Peyer's patch (tissue), 4 donors: ENCODE results near the gene ALPI. TPM values are rescaled to one million over a fixed set of nuclear protein-coding genes. Genes with fewer than 3 reads are reported as not detected.
"Not testable (repeated sequence)": the region's sequence is repeated elsewhere in the genome, so short reads cannot be mapped to it uniquely, and the experiment has no call there.

Source experiments
- DNase-seq, 3 donors: peaks; one replicate each; pipeline ENCODE4 v3.0.0-alpha.2; 2017 to 2019
- H3K27ac ChIP-seq, 4 donors: fragments of 200-600 bp; sonication (generic); one replicate each; pipeline ENCODE4 v1.5.1; 2016 to 2019
- H3K27me3 ChIP-seq, 2 donors: fragments of 200-600 bp; sonication (generic); one replicate each; pipeline ENCODE4 v1.5.1; 2019
- H3K36me3 ChIP-seq, 3 donors: fragments of 200-600 bp; sonication (generic); one replicate each; pipeline ENCODE4 v1.5.1; 2016 to 2019
- H3K4me1 ChIP-seq, 4 donors: fragments of 200-600 bp; sonication (generic); one replicate each; pipeline ENCODE4 v1.5.1; 2016 to 2019
- H3K4me3 ChIP-seq, 4 donors: fragments of 200-600 bp; sonication (generic); 1 replicate in 3 of 4; 2 replicates in 1 of 4; pipeline ENCODE4 v1.5.1; 2016 to 2019; ENCODE audit warnings: mild to moderate bottlenecking in 1 of 4
- H3K9me3 ChIP-seq, 4 donors: fragments of 200-600 bp; sonication (generic); one replicate each; pipeline ENCODE4 v1.5.1; 2016 to 2019; ENCODE audit warnings: mild to moderate bottlenecking in 1 of 4
- CTCF ChIP-seq, 6 experiments: fragments of 450-650 bp in 4 of 6; fragments of 200-600 bp in 2 of 6; sonication (generic) in 1 of 6; IDR thresholded peaks; one replicate each; pipeline ENCODE4 v1.5.1; 2017 to 2019; ENCODE audit warnings: antibody characterized with exemption in 6 of 6, mild to moderate bottlenecking in 3 of 6, moderate library complexity in 1 of 6
- POLR2A ChIP-seq, 2 donors: fragments of 450-650 bp; IDR thresholded peaks; one replicate each; pipeline ENCODE4 v1.5.1; 2017; ENCODE audit warnings: antibody characterized with exemption in 2 of 2, mild to moderate bottlenecking in 2 of 2, moderate library complexity in 2 of 2
- total RNA-seq, 4 donors: library from RNA; depleted of rRNA; stranded (reverse); fragments of >200 nt; gene quantifications; one replicate each; pipeline ENCODE4 v1.1.0, GENCODE V29; 2016

Gene ALPI
- total RNA-seq, 4 donors from 2014 or later: 22.3 to 473 (median 350) TPM

- Histone ChIP-seq H3K4me1 (peaks cover 0 to 25% (median 1%) of the 10 kb centered on the region in 4 donors), H3K4me3 (peak overlapping the region in 3 of 4 donors; percentile 23 to 37 (median 37)), H3K27ac (no peak overlapping the region), H3K36me3 (no peaks in the 10 kb centered on the region), H3K9me3 (peaks cover 0 to 2% (median 0%) of the 10 kb centered on the region in 4 donors), H3K27me3 (peaks cover 0 to 35% of the 10 kb centered on the region in 2 donors)
- peak in 1 of 3 donors; percentile 72 for DNase-seq
- TF ChIP-seq POLR2A (IDR thresholded peaks at IDR 0.05) (no peak), CTCF (IDR thresholded peaks at IDR 0.05) (peak in 2 of 6 experiments; percentile 21 to 22)
Observed at GRCh38 chr2:232420463-232421188, 35.3 kb upstream of the ALPI start.

GRCh38 chr2:232421189-232421785 is 34.7 kb upstream of the ALPI start:
- TF ChIP-seq POLR2A (IDR thresholded peaks at IDR 0.05) (no peak), CTCF (IDR thresholded peaks at IDR 0.05) (no peak)
- no peak overlapping the region for H3K27ac ChIP-seq
- H3K9me3 ChIP-seq: peaks cover 0 to 2% (median 0%) of the 10 kb centered on the region in 4 donors
- H3K27me3 ChIP-seq: peaks cover 0 to 35% of the 10 kb centered on the region in 2 donors
- H3K4me3 ChIP-seq: peak overlapping the region in 2 of 4 donors; percentile 37
- no peak for DNase-seq
- H3K36me3 ChIP-seq: no peaks in the 10 kb centered on the region
- H3K4me1 ChIP-seq: peaks cover 0 to 25% (median 1%) of the 10 kb centered on the region in 4 donors

- Histone ChIP-seq H3K4me3 (no peak overlapping the region), H3K4me1 (peaks cover 0 to 25% (median 1%) of the 10 kb centered on the region in 4 donors), H3K27me3 (peaks cover 0 to 35% of the 10 kb centered on the region in 2 donors), H3K36me3 (no peaks in the 10 kb centered on the region), H3K9me3 (peaks cover 0 to 2% (median 0%) of the 10 kb centered on the region in 4 donors), H3K27ac (no peak overlapping the region)
- no peak for DNase-seq
- no peak for TF ChIP-seq CTCF (IDR thresholded peaks at IDR 0.05)
- TF ChIP-seq POLR2A (IDR thresholded peaks at IDR 0.05): no peak
Observed at GRCh38 chr2:232422051-232422450, 33.9 kb upstream of the ALPI start.

GRCh38 chr2:232422996-232423395 is 33.0 kb upstream of the ALPI start:
- not testable (repeated sequence) for H3K4me3 ChIP-seq, H3K36me3 ChIP-seq, DNase-seq, H3K27ac ChIP-seq, H3K9me3 ChIP-seq
- H3K4me1 ChIP-seq: peaks cover 0 to 25% (median 1%) of the 10 kb centered on the region in 4 donors
- H3K27me3 ChIP-seq: peaks cover 0 to 34% of the 10 kb centered on the region in 2 donors

- Histone ChIP-seq H3K27me3 (peaks cover 0 to 30% of the 10 kb centered on the region in 2 donors), H3K4me1 (peaks cover 0 to 25% (median 1%) of the 10 kb centered on the region in 4 donors)
- not testable (repeated sequence) for DNase-seq, H3K27ac ChIP-seq, H3K4me3 ChIP-seq, H3K36me3 ChIP-seq, H3K9me3 ChIP-seq
Observed at GRCh38 chr2:232423407-232423806, 32.5 kb upstream of the ALPI start.

GRCh38 chr2:232431705-232432590 is 24.0 kb upstream of the ALPI start:
- H3K4me1 ChIP-seq: no peaks in the 10 kb centered on the region
- no peaks in the 10 kb centered on the region for H3K27me3 ChIP-seq
- TF ChIP-seq POLR2A (IDR thresholded peaks at IDR 0.05) (no peak), CTCF (IDR thresholded peaks at IDR 0.05) (no peak)
- H3K9me3 ChIP-seq: no peaks in the 10 kb centered on the region
- no peaks in the 10 kb centered on the region for H3K36me3 ChIP-seq
- no peak overlapping the region for H3K4me3 ChIP-seq
- DNase-seq: peak in 1 of 3 donors; percentile 25
- no peak overlapping the region for H3K27ac ChIP-seq
